NCI-H1436 (cell line): ENCODE measurements around the gene ABHD14A.

Experiments
- DNase-seq: peaks from one replicate; lab custom pipeline; 2025; lab: John Stamatoyannopoulos, UW

ABHD14A gene

GRCh38 chr3:51997172-51997571 lies 22.3 kb downstream of the ABHD14A start:
- DNase-seq = no peak

GRCh38 chr3:51997935-51998596 lies 23.2 kb downstream of the ABHD14A start:
- no peak for DNase-seq

GRCh38 chr3:51998774-51999173 lies 23.9 kb downstream of the ABHD14A start:
- no peak for DNase-seq

- DNase-seq = no peak
These were observed 25.0 kb downstream of the ABHD14A start for GRCh38 chr3:51999846-52000245.

- peak; percentile 69 for DNase-seq
These were observed 26.6 kb downstream of the ABHD14A start for GRCh38 chr3:52001443-52001974.

- no peak for DNase-seq
These were observed 27.9 kb downstream of the ABHD14A start for GRCh38 chr3:52002748-52003147.

- no peak for DNase-seq
These were observed 29.4 kb downstream of the ABHD14A start for GRCh38 chr3:52004163-52004787.

- no peak for DNase-seq
These were observed 30.1 kb downstream of the ABHD14A start for GRCh38 chr3:52004906-52005395.

- DNase-seq = no peak
These were observed 30.7 kb downstream of the ABHD14A start for GRCh38 chr3:52005571-52005986.

- no peak for DNase-seq
These were observed 31.4 kb downstream of the ABHD14A start for GRCh38 chr3:52006017-52006819.

- no peak for DNase-seq
These were observed 31.9 kb downstream of the ABHD14A start for GRCh38 chr3:52006820-52007133.

- no peak for DNase-seq
These were observed 32.4 kb downstream of the ABHD14A start for GRCh38 chr3:52007291-52007690.

GRCh38 chr3:52010431-52010830 lies 35.6 kb downstream of the ABHD14A start:
- no peak for DNase-seq

GRCh38 chr3:52012699-52013098 lies 37.8 kb downstream of the ABHD14A start:
- no peak for DNase-seq

GRCh38 chr3:52013802-52014598 lies 39.1 kb downstream of the ABHD14A start:
- no peak for DNase-seq

- DNase-seq = no peak
These were observed 39.7 kb downstream of the ABHD14A start for GRCh38 chr3:52014613-52015012.

- DNase-seq = no peak
These were observed 40.8 kb downstream of the ABHD14A start for GRCh38 chr3:52015438-52016228.

- DNase-seq = no peak
These were observed 42.7 kb downstream of the ABHD14A start for GRCh38 chr3:52017586-52017985.

- DNase-seq = no peak
These were observed 43.6 kb downstream of the ABHD14A start for GRCh38 chr3:52018319-52019000.

- DNase-seq = no peak
These were observed 44.7 kb downstream of the ABHD14A start for GRCh38 chr3:52019352-52020080.
